ENCODE data around the gene DPYSL4.

DPYSL4 gene

GRCh38 chr10:132167976-132168375 lies 18.8 kb upstream of the DPYSL4 start:
- FAIRE-seq (no peak), DNase-seq (ENCODE audit: insufficient read length, low spot score) (no peak)
- TF ChIP-seq PAX5 (IDR thresholded peaks at IDR 0.05; ENCODE audit: insufficient read depth, low read length, severe bottlenecking), result no peak
- TF ChIP-seq SPI1 (IDR thresholded peaks at IDR 0.05; ENCODE audit: low read depth, low read length), result no peak
- no peak for TF ChIP-seq POU2F2 (IDR thresholded peaks at IDR 0.05; ENCODE audit: low read depth, low read length)
- TF ChIP-seq POLR2A (IDR thresholded peaks at IDR 0.05; ENCODE audit: low read depth, low read length), result no peak
- TF ChIP-seq POLR2AphosphoS5 (IDR thresholded peaks at IDR 0.05; ENCODE audit: low read depth, low read length), result no peak
- TF ChIP-seq TAF1 (IDR thresholded peaks at IDR 0.05; ENCODE audit: low read depth, low read length), result no peak

GRCh38 chr10:132168571-132169030 lies 18.1 kb upstream of the DPYSL4 start:
- DNase-seq (ENCODE audit: insufficient read length, low spot score) (no peak), FAIRE-seq (no peak)
- no peak for TF ChIP-seq SPI1 (IDR thresholded peaks at IDR 0.05; ENCODE audit: low read depth, low read length)

DNA sequence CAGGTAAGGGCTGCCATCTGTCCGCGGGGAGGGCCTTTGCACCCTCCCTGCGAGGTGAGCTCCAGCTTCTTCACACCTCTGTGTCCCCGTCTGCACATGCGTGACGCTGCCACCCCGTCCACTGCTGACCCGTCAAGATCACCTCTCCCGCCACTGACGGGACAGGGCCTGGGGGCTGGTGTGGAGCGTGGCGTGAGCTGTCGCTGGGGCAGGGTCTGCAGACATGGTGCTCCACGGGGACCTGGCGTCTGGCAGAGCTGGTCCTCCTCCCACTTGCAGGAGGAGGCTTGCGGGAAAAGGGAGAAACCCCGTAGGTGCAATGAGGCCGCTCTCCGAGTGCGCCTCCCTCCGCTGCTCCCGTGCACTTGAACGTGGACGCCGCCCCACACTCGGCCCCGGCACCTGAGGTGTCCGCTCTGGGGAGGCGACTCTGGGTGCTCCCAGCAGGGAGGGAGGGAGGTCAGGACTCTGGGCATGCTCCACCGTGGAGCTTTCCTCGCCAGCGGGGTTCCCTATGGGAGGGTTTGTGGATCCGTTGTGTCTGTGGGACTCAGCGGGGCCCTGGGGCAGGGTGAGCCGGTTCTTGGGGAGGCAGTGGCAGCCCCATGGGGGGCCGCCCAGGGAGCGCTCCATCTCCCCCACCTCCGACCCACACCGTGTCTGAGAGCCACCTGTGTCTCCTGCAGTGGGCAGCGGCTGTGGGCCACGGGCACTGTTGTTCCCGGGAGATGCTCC lies 17.6 kb upstream of the DPYSL4 start:
- DNase-seq (ENCODE audit: insufficient read length, low spot score), result no peak

GRCh38 chr10:132169766-132170560 lies 16.8 kb upstream of the DPYSL4 start:
- DNase-seq (ENCODE audit: insufficient read length, low spot score) (no peak), FAIRE-seq (no peak)
- TF ChIP-seq TAF1 (IDR thresholded peaks at IDR 0.05; ENCODE audit: low read depth, low read length) (no peak), SPI1 (IDR thresholded peaks at IDR 0.05; ENCODE audit: low read depth, low read length) (no peak), POLR2AphosphoS5 (IDR thresholded peaks at IDR 0.05; ENCODE audit: low read depth, low read length) (no peak), PAX5 (IDR thresholded peaks at IDR 0.05; ENCODE audit: insufficient read depth, low read length, severe bottlenecking) (no peak), POLR2A (IDR thresholded peaks at IDR 0.05; ENCODE audit: low read depth, low read length) (no peak), POU2F2 (IDR thresholded peaks at IDR 0.05; ENCODE audit: low read depth, low read length) (no peak)

More for the DNA sequence above, 17.6 kb upstream of the DPYSL4 start:
- no peak for FAIRE-seq
- TF ChIP-seq TAF1 (IDR thresholded peaks at IDR 0.05; ENCODE audit: low read depth, low read length), result no peak
- TF ChIP-seq POLR2AphosphoS5 (IDR thresholded peaks at IDR 0.05; ENCODE audit: low read depth, low read length), result no peak
- TF ChIP-seq SPI1 (IDR thresholded peaks at IDR 0.05; ENCODE audit: low read depth, low read length), result no peak
- TF ChIP-seq POU2F2 (IDR thresholded peaks at IDR 0.05; ENCODE audit: low read depth, low read length), result no peak
- no peak for TF ChIP-seq POLR2A (IDR thresholded peaks at IDR 0.05; ENCODE audit: low read depth, low read length)
- no peak for TF ChIP-seq PAX5 (IDR thresholded peaks at IDR 0.05; ENCODE audit: insufficient read depth, low read length, severe bottlenecking)

- TF ChIP-seq TAF1 (IDR thresholded peaks at IDR 0.05; ENCODE audit: low read depth, low read length) (no peak), PAX5 (IDR thresholded peaks at IDR 0.05; ENCODE audit: insufficient read depth, low read length, severe bottlenecking) (no peak), SPI1 (IDR thresholded peaks at IDR 0.05; ENCODE audit: low read depth, low read length) (no peak), POU2F2 (IDR thresholded peaks at IDR 0.05; ENCODE audit: low read depth, low read length) (no peak), POLR2AphosphoS5 (IDR thresholded peaks at IDR 0.05; ENCODE audit: low read depth, low read length) (no peak), POLR2A (IDR thresholded peaks at IDR 0.05; ENCODE audit: low read depth, low read length) (no peak)
- DNase-seq (ENCODE audit: insufficient read length, low spot score), result no peak
- FAIRE-seq, result no peak
These were observed 16.0 kb upstream of the DPYSL4 start for GRCh38 chr10:132170561-132171361.

GRCh38 chr10:132172091-132173066 lies 14.4 kb upstream of the DPYSL4 start:
- no peak for FAIRE-seq
- no peak for DNase-seq (ENCODE audit: insufficient read length, low spot score)
- TF ChIP-seq POLR2A (IDR thresholded peaks at IDR 0.05; ENCODE audit: low read depth, low read length) (no peak), POU2F2 (IDR thresholded peaks at IDR 0.05; ENCODE audit: low read depth, low read length) (no peak), PAX5 (IDR thresholded peaks at IDR 0.05; ENCODE audit: insufficient read depth, low read length, severe bottlenecking) (no peak), TAF1 (IDR thresholded peaks at IDR 0.05; ENCODE audit: low read depth, low read length) (no peak), POLR2AphosphoS5 (IDR thresholded peaks at IDR 0.05; ENCODE audit: low read depth, low read length) (no peak), SPI1 (IDR thresholded peaks at IDR 0.05; ENCODE audit: low read depth, low read length) (no peak)

GRCh38 chr10:132173185-132173584 lies 13.6 kb upstream of the DPYSL4 start:
- TF ChIP-seq POU2F2 (IDR thresholded peaks at IDR 0.05; ENCODE audit: low read depth, low read length) (no peak), POLR2A (IDR thresholded peaks at IDR 0.05; ENCODE audit: low read depth, low read length) (no peak), TAF1 (IDR thresholded peaks at IDR 0.05; ENCODE audit: low read depth, low read length) (no peak), POLR2AphosphoS5 (IDR thresholded peaks at IDR 0.05; ENCODE audit: low read depth, low read length) (no peak), PAX5 (IDR thresholded peaks at IDR 0.05; ENCODE audit: insufficient read depth, low read length, severe bottlenecking) (no peak), SPI1 (IDR thresholded peaks at IDR 0.05; ENCODE audit: low read depth, low read length) (no peak)
- no peak for FAIRE-seq
- no peak for DNase-seq (ENCODE audit: insufficient read length, low spot score)

DNA sequence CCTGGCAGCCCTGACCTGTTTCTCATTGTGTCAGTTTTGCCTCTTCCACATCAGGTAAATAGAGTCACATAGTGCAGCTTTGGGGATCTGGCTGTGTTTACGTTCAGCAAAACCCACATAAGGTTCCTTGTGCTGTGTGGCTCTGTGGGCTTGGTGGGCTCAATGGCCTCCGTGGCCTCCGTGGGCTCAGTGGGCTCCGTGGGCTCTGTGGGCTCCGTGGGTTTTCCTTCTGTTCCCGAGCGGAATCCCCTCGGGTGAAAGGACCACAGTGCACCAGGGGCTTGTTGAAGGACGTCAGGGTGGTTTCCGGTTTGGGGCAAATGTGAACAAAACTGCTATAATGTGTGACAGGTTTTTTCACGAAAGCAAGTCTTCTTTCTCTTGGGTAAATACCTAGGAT lies 12.5 kb upstream of the DPYSL4 start:
- no peak for FAIRE-seq
- TF ChIP-seq POLR2AphosphoS5 (IDR thresholded peaks at IDR 0.05; ENCODE audit: low read depth, low read length), result no peak
- TF ChIP-seq SPI1 (IDR thresholded peaks at IDR 0.05; ENCODE audit: low read depth, low read length), result no peak
- TF ChIP-seq POLR2A (IDR thresholded peaks at IDR 0.05; ENCODE audit: low read depth, low read length), result no peak
- no peak for TF ChIP-seq TAF1 (IDR thresholded peaks at IDR 0.05; ENCODE audit: low read depth, low read length)
- TF ChIP-seq POU2F2 (IDR thresholded peaks at IDR 0.05; ENCODE audit: low read depth, low read length), result no peak
- no peak for TF ChIP-seq PAX5 (IDR thresholded peaks at IDR 0.05; ENCODE audit: insufficient read depth, low read length, severe bottlenecking)
- DNase-seq (ENCODE audit: insufficient read length, low spot score), result no peak

All from GM12891 (cell line).